ENCODE measurements around the gene DNAJB6. TPM values are rescaled to one million over a fixed set of nuclear protein-coding genes. Genes with fewer than 3 reads are reported as not detected.

Gene DNAJB6
- total RNA-seq, 4 donors from 2014 or later: 82.5 to 149 (median 94.7) TPM

DNA sequence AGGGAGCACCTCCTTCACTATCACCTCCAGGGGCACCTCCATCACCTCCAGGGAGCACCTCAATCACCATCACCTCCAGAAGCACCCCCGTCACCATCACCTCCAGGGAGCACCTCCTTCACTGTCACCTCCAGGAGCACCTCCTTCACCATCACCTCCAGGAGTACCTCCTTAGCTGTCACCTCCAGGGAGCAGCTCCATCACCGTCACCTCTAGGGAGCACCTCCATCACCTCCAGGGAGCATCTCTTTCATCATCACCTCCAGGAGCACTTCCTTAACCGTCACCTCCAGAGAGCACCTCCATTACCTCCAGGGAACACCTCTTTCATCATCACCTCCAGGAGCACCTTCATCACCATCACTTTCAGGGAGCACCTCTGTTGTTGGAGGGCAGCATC, 103.0 kb downstream of the DNAJB6 start:
- no peak for DNase-seq (ENCODE audit: low spot score)
- ATAC-seq (ENCODE audit: low FRiP score): no peak
- TF ChIP-seq, protein P1, sequence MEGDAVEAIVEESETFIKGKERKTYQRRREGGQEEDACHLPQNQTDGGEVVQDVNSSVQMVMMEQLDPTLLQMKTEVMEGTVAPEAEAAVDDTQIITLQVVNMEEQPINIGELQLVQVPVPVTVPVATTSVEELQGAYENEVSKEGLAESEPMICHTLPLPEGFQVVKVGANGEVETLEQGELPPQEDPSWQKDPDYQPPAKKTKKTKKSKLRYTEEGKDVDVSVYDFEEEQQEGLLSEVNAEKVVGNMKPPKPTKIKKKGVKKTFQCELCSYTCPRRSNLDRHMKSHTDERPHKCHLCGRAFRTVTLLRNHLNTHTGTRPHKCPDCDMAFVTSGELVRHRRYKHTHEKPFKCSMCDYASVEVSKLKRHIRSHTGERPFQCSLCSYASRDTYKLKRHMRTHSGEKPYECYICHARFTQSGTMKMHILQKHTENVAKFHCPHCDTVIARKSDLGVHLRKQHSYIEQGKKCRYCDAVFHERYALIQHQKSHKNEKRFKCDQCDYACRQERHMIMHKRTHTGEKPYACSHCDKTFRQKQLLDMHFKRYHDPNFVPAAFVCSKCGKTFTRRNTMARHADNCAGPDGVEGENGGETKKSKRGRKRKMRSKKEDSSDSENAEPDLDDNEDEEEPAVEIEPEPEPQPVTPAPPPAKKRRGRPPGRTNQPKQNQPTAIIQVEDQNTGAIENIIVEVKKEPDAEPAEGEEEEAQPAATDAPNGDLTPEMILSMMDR (IDR thresholded peaks at IDR 0.05): no peak

DNA sequence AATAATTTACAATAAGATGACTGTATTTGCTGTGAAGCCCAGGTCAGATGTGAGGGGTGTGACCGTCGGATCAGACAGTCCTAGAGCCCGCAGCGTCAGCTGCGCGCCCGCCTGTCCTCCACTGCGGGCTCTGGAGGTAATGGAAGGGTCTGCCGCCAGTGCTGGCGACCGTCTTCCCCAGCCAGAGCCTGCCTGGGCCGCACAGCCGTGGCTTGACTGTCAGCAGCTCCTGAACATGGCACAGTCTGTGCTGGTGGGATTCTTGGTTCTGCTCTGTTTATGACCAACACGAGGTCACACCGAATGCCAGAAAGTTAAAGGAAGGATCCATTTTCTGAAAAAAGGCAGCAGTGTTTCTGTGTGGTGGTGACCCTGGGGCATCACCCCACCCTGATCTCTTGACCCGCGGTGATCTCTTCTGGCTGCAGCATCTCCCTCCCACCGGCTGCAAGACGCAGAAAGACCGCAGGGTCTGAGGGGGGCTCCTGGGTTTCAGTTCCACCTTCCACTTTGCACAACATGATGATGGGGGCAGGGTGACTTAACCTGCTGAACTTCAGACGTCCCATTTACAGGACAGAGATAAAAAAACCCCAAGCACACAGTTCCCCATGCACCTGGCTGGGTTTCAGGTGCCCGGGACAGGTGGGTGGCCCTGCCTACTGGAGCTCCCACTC, 103.7 kb downstream of the DNAJB6 start:
- DNase-seq (ENCODE audit: low spot score) (no peak), ATAC-seq (ENCODE audit: low FRiP score) (no peak)
- TF ChIP-seq, protein P1 (IDR thresholded peaks at IDR 0.05): no peak

DNA sequence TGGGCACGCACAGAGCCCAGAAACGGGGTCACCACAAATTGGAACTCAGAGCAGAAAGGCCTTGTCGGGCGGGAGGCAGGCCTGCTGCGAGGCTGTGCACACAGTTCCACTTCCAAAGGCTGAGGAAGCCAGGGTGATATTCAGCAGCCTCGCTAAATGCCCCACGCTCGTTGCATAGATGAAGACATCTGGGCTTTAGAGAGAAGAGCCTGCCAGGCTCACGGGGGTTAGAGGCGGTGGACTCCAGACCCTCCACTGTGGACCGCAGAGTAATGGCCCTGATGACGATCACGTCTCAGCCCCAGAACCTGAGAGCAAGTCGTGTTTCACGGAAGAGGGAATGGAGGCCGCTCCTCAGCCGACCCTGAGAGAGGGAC, 104.2 kb downstream of the DNAJB6 start:
- DNase-seq (ENCODE audit: low spot score): no peak
- ATAC-seq (ENCODE audit: low FRiP score): no peak
- TF ChIP-seq, protein P1 (IDR thresholded peaks at IDR 0.05): no peak

DNA sequence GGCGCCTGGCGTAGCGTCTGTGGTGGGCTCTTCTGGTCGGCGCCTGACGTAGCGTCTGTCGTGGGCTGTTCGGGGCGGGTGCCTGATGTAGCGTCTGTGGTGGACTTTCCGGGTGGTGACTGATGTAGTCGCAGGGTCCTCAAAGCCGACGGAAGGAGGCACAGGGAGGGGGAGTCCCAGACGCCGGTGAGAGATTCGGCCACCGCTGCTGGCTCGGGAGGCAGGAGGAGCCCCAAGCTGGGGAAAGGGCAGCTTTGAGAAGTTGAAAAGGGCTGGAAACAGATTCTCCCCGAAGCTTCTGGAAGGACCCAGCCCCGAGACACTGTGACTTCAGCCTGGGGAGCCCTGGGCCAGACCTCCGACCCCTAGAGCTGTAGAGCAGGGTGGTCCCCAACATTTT, 105.7 kb downstream of the DNAJB6 start:
- TF ChIP-seq, protein P1 (IDR thresholded peaks at IDR 0.05): no peak
- DNase-seq (ENCODE audit: low spot score) (no peak), ATAC-seq (ENCODE audit: low FRiP score) (no peak)

DNA sequence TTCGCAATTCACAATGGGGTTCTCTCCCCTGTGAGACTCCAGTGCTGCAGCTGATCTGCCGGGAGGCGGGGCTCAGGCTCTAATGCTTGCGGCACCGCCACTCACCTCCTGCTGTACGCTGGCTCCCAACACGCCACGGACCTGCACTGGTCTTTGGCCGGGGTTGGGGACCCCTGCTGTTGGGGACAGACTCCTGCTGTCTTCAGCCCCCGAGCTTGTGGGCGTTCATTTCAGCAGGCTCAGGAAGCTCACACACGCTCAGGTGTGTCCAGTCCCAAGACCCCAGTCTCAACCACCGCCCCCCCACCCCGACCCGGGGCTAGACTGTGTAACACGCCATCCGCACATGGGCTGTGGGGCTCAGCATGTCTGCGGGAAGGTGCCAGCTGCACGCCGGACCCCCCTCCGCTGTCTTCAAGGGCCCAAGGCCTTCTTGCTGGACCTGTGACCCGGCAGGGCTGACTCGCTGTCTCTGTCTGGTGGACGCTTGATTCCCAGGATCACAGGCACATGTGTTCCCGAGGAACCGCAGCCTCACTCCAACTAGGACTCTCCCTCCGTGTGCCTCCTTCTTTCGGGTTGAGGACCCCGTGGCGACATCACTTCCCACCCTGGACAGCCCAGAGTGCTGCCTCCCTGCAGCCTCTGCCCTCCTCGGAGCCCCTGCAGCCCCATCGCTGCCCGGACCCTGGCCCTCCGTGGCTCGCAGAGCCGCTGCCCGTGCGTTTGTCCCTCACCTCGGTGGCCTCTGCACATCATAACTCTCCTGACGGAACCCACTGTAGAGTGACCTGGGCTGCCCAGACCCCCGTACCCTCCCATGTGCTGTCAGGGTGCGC, 106.4 kb downstream of the DNAJB6 start:
- no peak for DNase-seq (ENCODE audit: low spot score)
- TF ChIP-seq, protein P1 (IDR thresholded peaks at IDR 0.05): no peak
- ATAC-seq (ENCODE audit: low FRiP score): no peak

DNA sequence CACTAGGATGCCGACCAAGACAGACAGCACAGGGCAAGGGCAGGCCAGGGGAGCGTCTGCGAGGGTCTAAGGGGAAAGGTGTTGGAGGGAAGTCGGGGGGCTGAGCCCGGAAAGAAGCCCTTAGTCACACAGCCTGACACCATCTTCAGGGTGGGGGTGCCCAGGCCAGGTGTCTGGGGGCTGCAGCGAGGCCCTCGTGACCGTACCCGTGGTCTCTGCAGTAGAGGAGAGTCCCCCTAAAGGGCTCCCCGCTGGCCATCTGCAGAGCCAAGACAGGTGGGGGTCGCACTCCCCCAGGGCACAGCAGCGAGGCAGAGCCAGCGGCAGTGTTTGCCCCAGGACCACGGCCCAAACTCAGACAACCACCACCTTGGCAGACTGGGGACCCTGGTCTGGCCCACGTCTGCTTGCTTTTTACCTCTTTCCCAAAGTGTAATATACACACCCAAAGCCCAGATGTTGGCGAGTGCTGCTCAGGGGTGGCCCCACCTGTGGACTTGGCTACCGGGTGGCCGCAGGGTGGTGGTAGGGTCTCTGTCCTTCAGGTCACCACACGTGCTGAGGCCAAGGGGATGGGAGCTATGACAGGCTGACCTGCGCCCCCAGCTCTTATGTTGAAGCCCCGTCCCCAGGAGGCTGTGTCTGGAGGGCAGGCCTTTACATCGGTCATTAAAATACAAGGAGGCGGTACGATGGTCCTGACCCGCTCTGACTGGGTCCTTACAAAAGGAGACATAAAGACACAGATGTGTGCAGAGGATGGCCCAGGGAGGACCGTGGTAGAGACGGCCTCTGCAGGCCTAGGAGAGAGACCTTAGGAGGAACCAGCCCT, 107.4 kb downstream of the DNAJB6 start:
- DNase-seq (ENCODE audit: low spot score) (no peak), ATAC-seq (ENCODE audit: low FRiP score) (no peak)
- TF ChIP-seq, protein P1 (IDR thresholded peaks at IDR 0.05): no peak
